Peyer's patch (tissue), 4 donors: ENCODE results near the gene CD8A. TPM values are rescaled to one million over a fixed set of nuclear protein-coding genes. Genes with fewer than 3 reads are reported as not detected.
"Not testable (repeated sequence)": the region's sequence is repeated elsewhere in the genome, so short reads cannot be mapped to it uniquely, and the experiment has no call there.

Source experiments
- DNase-seq, 3 donors: peaks; one replicate each; pipeline ENCODE4 v3.0.0-alpha.2; 2017 to 2019
- H3K27ac ChIP-seq, 4 donors: fragments of 200-600 bp; sonication (generic); one replicate each; pipeline ENCODE4 v1.5.1; 2016 to 2019
- H3K27me3 ChIP-seq, 2 donors: fragments of 200-600 bp; sonication (generic); one replicate each; pipeline ENCODE4 v1.5.1; 2019
- H3K36me3 ChIP-seq, 3 donors: fragments of 200-600 bp; sonication (generic); one replicate each; pipeline ENCODE4 v1.5.1; 2016 to 2019
- H3K4me1 ChIP-seq, 4 donors: fragments of 200-600 bp; sonication (generic); one replicate each; pipeline ENCODE4 v1.5.1; 2016 to 2019
- H3K4me3 ChIP-seq, 4 donors: fragments of 200-600 bp; sonication (generic); 1 replicate in 3 of 4; 2 replicates in 1 of 4; pipeline ENCODE4 v1.5.1; 2016 to 2019; ENCODE audit warnings: mild to moderate bottlenecking in 1 of 4
- H3K9me3 ChIP-seq, 4 donors: fragments of 200-600 bp; sonication (generic); one replicate each; pipeline ENCODE4 v1.5.1; 2016 to 2019; ENCODE audit warnings: mild to moderate bottlenecking in 1 of 4
- CTCF ChIP-seq, 6 experiments: fragments of 450-650 bp in 4 of 6; fragments of 200-600 bp in 2 of 6; sonication (generic) in 1 of 6; IDR thresholded peaks; one replicate each; pipeline ENCODE4 v1.5.1; 2017 to 2019; ENCODE audit warnings: antibody characterized with exemption in 6 of 6, mild to moderate bottlenecking in 3 of 6, moderate library complexity in 1 of 6
- POLR2A ChIP-seq, 2 donors: fragments of 450-650 bp; IDR thresholded peaks; one replicate each; pipeline ENCODE4 v1.5.1; 2017; ENCODE audit warnings: antibody characterized with exemption in 2 of 2, mild to moderate bottlenecking in 2 of 2, moderate library complexity in 2 of 2
- total RNA-seq, 4 donors: library from RNA; depleted of rRNA; stranded (reverse); fragments of >200 nt; gene quantifications; one replicate each; pipeline ENCODE4 v1.1.0, GENCODE V29; 2016

CD8A gene
- 1 to 10 TPM; 3.4 to 8.9 (median 4.8) TPM for total RNA-seq

GRCh38 chr2:86790676-86791572, at the start of gene CD8A:
CD8A (minus strand) TSS chr2:86790913; CDS start chr2:86790825, 88 bp downstream.
- peak in 1 of 3 donors; percentile 83 for DNase-seq
- H3K4me3 ChIP-seq, result peak within 1 kb of the TSS; percentile 31 to 47 (median 40)
- TF ChIP-seq CTCF (IDR thresholded peaks at IDR 0.05) (no peak), POLR2A (IDR thresholded peaks at IDR 0.05) (no peak)
- H3K27me3 ChIP-seq, result peaks cover 0 to 29% of the 10 kb centered on the region in 2 donors
- H3K36me3 ChIP-seq, result no peaks in the 10 kb centered on the region
- H3K27ac ChIP-seq, result peak within 1 kb of the TSS; percentile 53 to 72 (median 61)
- H3K4me1 ChIP-seq, result peaks cover 0 to 31% (median 4%) of the 10 kb centered on the region in 4 donors
- H3K9me3 ChIP-seq, result no peaks in the 10 kb centered on the region

DNA sequence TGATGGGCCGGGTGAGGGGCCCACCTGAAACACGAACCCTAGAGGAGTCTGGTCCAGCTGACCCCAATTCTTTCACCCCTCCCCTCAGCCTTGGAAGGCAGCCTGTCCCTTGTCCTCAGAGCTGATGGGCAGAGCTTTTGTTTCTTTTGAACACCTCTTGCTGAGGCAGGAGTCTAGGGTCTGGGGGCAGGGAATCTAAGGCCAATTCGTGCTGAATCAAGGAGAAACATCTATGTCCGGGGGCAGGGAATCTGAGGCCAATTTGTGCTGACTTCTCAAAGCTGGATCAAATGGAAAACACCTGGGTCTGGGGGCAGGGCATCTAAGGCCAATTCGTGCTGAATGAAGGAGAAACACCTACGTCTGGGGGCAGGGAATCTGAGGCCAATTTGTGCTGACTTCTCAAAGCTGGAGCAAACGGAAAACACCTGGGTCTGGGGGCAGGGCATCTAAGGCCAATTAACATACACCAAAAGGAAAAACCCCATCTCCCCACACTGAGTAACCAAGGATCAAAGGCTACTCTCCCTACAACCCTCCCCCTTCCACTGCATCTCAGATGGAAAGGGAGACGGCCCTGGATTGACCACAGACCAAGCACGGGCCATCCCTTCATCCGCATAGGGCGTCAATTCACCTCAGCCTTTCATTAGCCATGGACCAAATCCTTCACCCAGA, 49.3 kb upstream of the CD8A start:
- not testable (repeated sequence) for H3K4me1 ChIP-seq, H3K36me3 ChIP-seq, H3K27me3 ChIP-seq, H3K27ac ChIP-seq, H3K9me3 ChIP-seq, DNase-seq, H3K4me3 ChIP-seq

GRCh38 chr2:86839455-86839854, 48.7 kb upstream of the CD8A start:
- not testable (repeated sequence) for H3K27me3 ChIP-seq, H3K4me3 ChIP-seq, H3K36me3 ChIP-seq, H3K27ac ChIP-seq, DNase-seq, H3K4me1 ChIP-seq, H3K9me3 ChIP-seq

DNA sequence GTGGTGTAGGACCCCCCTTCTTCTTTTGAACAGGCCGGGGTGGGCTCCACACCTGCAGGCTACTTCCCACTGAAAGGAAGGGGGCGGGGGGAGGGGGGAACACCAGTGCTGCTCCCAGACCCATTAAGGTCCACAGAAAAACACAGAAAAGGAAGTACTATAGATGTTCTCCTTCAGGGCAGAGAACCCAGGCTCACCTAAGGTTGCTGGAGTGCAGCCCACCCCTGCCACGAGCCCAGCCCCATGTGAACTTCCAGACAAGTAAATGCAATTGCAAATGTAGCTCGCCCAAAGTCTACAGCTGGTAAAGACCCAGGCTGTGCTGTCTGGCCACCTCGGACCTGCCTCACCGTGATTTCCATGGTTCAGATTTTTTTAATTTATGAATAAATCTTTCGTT, 47.0 kb upstream of the CD8A start:
- Histone ChIP-seq H3K4me3 (peak overlapping the region in 1 of 4 donors; percentile 31), H3K27ac (peak overlapping the region in 2 of 4 donors; percentile 66 to 70)
- H3K36me3 ChIP-seq, H3K9me3 ChIP-seq, DNase-seq, H3K27me3 ChIP-seq, H3K4me1 ChIP-seq: not testable (repeated sequence)

DNA sequence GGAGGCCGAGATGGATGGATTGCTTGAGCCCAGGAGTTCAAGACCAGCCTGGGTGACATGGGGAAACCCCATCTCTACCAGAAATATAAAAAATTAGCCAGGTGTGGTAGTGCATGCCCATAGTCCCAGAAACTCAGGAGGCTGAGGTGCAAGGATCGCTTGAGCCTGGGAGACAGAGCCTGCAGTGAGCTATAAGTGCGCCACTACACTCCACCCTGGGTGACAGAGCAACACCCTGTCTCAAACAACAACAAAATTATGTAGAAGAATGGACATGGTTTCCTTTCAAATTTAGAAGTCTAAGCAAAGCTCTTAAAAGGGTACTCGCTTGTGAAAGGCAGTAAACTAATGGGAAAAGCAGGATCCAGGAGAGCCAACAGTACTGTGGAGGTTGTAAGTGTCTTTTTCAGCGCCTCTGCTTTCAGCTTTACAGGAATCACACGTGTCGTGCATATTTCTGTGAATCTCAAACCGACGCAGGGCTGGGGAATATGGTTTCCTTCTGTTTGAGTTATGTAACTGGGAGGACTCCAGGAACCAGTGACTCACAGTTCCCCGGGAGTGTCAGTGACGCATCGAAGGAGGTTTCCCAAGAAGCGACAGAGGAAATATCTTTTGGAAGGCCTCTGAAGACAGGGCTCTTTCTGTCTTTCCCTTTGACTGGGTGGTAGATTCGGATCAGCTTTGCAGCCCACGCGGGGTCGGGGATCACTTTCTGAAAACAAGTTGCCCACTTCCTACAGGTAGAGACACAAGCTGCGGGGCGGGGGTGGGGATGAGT, 46.4 kb upstream of the CD8A start:
- Histone ChIP-seq H3K27ac (peak overlapping the region in 3 of 4 donors; percentile 49 to 70 (median 66)), H3K4me3 (peak overlapping the region in 1 of 4 donors; percentile 31)
- DNase-seq, result peak in 2 of 3 donors; percentile 23 to 89
- not testable (repeated sequence) for H3K9me3 ChIP-seq, H3K36me3 ChIP-seq, H3K27me3 ChIP-seq, H3K4me1 ChIP-seq

DNA sequence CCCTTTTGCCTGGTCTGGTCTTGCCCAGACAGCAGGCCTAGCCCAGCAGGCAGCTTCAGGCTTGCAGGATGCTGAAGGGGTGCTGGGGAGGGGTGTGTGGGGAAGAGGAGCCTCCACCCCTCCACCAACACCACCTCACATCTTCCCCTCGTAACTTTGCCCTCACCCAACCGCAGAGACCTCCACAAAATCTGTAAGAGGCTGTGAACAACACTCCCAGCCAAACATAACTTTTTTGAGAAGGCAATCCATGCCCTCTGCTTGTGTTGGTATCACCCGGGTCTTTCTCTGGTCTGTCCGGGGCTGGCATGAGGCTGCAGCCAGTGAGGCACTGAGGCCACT, 44.8 kb upstream of the CD8A start:
- not testable (repeated sequence) for DNase-seq, H3K27me3 ChIP-seq, H3K36me3 ChIP-seq, H3K4me3 ChIP-seq, H3K9me3 ChIP-seq, H3K4me1 ChIP-seq, H3K27ac ChIP-seq

DNA sequence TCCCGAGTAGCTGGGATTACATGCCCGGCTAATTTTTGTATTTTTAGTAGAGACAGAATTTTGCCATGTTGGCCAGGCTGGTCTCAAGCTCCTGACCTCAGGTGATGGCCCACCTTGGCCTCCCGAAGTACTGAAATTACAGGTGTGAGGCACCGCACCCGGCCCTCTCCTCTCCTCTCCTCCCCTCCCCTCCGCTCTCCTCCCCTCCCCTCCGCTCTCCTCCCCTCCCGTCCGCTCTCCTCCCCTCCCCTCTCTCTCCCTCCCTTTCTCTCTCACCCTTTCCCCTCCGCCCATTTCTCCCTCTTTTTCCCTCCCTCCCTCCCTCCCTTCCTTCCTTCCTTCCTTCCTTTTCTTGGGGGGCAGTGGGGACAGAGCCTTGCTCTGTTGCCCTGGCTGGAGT, 42.6 kb upstream of the CD8A start:
- Histone ChIP-seq H3K4me1 (no peaks in the 10 kb centered on the region), H3K27ac (no peak overlapping the region), H3K4me3 (no peak overlapping the region), H3K36me3 (no peaks in the 10 kb centered on the region), H3K27me3 (no peaks in the 10 kb centered on the region), H3K9me3 (no peaks in the 10 kb centered on the region)
- DNase-seq, result no peak
- TF ChIP-seq CTCF (IDR thresholded peaks at IDR 0.05) (no peak), POLR2A (IDR thresholded peaks at IDR 0.05) (no peak)
